ENCODE data around the gene LRP1B.

Gene LRP1B

GRCh38 chr2:141595316-141595920 is 535.4 kb downstream of the LRP1B start:
- no peak for DNase-seq
- in situ Hi-C loops (cut with HindIII; ENCODE audit: low pct_ligation_motif_present, low pct_unique_long_range_greater_than_20kb, low sequenced_read_pairs) = no loop called here

GRCh38 chr2:141591787-141592186 is 539.0 kb downstream of the LRP1B start:
- no peak for DNase-seq
- in situ Hi-C loops (cut with HindIII; ENCODE audit: low pct_ligation_motif_present, low pct_unique_long_range_greater_than_20kb, low sequenced_read_pairs) = no loop called here

- in situ Hi-C loops (cut with HindIII; ENCODE audit: low pct_ligation_motif_present, low pct_unique_long_range_greater_than_20kb, low sequenced_read_pairs) = no loop called here
- no peak for DNase-seq
Measured at GRCh38 chr2:141590620-141591019, 540.2 kb downstream of the LRP1B start.

GRCh38 chr2:141589314-141589713 is 541.5 kb downstream of the LRP1B start:
- DNase-seq = no peak

GRCh38 chr2:141586985-141587384 is 543.8 kb downstream of the LRP1B start:
- DNase-seq = no peak
- in situ Hi-C loops (cut with HindIII; ENCODE audit: low pct_ligation_motif_present, low pct_unique_long_range_greater_than_20kb, low sequenced_read_pairs) = no loop called here

More at GRCh38 chr2:141589314-141589713, 541.5 kb downstream of the LRP1B start:
- in situ Hi-C loops (cut with HindIII; ENCODE audit: low pct_ligation_motif_present, low pct_unique_long_range_greater_than_20kb, low sequenced_read_pairs) = no loop called here

DNA sequence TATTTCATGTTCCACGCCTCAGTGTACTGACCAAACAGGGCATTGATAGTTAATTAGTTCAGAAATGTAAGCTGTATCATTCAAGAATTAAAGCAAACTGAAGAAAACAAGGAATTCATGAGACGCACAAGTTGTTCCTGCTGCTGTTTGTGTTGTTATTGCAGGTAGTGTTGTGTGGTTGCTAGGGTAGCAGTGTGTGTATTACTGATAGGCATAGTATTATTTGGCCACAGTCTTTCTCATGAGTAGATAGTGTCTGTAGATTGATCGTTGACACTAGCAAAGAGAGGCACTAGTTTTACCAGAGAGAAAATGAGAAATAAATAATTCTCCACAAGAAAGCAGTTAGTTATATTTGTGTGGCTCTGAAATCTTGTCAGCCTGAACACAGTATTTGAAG is 548.6 kb downstream of the LRP1B start:
- in situ Hi-C loops (cut with HindIII; ENCODE audit: low pct_ligation_motif_present, low pct_unique_long_range_greater_than_20kb, low sequenced_read_pairs) = no loop called here
- no peak for DNase-seq

DNA sequence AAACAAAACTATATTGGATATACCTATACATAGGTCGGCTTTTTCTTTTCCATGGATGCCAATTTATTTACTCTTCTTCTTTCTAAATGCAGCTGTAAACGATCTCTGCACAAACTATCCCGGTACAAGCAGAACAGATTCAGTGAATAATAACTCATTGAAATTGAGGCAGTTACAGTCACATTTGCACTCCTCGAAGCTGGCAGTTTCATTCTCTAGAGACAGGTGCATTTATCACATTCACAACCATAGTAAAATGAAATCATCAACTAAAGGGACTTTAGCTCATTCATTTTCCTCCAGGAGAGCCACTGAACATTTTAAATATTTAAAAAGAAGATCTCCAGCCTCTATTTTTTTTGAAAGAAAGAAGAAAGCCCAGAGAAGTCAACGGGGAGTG is 551.7 kb downstream of the LRP1B start:
- in situ Hi-C loops (cut with HindIII; ENCODE audit: low pct_ligation_motif_present, low pct_unique_long_range_greater_than_20kb, low sequenced_read_pairs) = no loop called here
- no peak for DNase-seq

DNA sequence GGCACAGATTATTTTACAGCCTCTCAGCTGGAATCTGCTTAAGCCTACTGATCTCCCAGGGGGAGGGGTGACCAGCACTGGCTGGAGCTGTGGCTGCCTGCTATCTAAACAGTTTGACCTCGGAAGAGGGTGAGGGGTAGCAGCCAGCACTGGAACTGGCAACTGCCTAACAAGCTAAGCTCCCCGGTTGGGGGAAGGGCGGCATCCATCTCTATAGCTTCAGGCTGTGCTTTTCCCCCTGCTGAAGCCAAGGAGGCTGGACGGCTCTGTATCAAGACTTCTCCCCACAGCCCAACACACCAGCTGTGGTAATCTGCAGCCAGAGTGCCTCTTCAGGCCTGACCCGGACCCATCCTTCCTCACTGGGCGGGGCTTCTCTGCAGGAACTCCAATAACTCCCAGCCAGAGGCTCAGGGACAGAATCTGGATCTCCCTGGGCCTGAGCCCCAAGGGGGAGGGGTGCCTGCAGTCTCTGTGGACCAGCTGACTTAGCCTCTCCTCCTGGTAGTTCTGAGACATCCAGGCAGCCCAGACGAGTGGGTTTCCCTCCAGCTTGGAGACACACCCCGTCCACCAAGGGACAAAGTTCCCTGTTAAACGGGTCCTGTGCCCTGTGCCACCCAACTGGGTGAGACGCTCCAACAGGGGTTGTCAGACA is 560.2 kb downstream of the LRP1B start:
- no peak for DNase-seq
- in situ Hi-C loops (cut with HindIII; ENCODE audit: low pct_ligation_motif_present, low pct_unique_long_range_greater_than_20kb, low sequenced_read_pairs) = no loop called here

- in situ Hi-C loops (cut with HindIII; ENCODE audit: low pct_ligation_motif_present, low pct_unique_long_range_greater_than_20kb, low sequenced_read_pairs) = no loop called here
- DNase-seq = no peak
Measured at GRCh38 chr2:141569941-141570340, 560.9 kb downstream of the LRP1B start.

DNA sequence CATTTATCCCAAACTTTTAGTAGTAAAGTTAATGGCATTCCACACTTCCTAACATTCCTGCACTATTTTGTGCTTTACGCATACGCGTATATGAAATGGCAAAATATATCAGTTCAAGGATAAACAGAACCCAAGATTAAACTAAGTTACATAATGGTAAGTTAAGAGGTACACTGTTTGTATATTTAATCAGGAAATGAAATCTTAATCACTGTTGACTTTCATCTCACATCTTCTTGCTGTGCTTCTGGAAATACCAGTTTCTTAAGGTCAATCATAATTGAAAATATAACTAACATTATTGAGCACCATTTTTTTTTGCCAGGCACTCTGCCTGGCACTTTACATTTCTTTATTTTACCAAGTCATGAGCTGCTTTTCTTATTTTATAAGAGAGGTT is 565.2 kb downstream of the LRP1B start:
- in situ Hi-C loops (cut with HindIII; ENCODE audit: low pct_ligation_motif_present, low pct_unique_long_range_greater_than_20kb, low sequenced_read_pairs) = no loop called here
- DNase-seq = no peak

- DNase-seq = no peak
Measured at GRCh38 chr2:141560723-141561122, 570.1 kb downstream of the LRP1B start.

GRCh38 chr2:141557329-141558095 is 573.3 kb downstream of the LRP1B start:
- DNase-seq = peak; percentile 53
- in situ Hi-C loops (cut with HindIII; ENCODE audit: low pct_ligation_motif_present, low pct_unique_long_range_greater_than_20kb, low sequenced_read_pairs) = no loop called here

More at GRCh38 chr2:141560723-141561122, 570.1 kb downstream of the LRP1B start:
- in situ Hi-C loops (cut with HindIII; ENCODE audit: low pct_ligation_motif_present, low pct_unique_long_range_greater_than_20kb, low sequenced_read_pairs) = no loop called here

GRCh38 chr2:141555876-141556470 is 574.8 kb downstream of the LRP1B start:
- DNase-seq = no peak
- in situ Hi-C loops (cut with HindIII; ENCODE audit: low pct_ligation_motif_present, low pct_unique_long_range_greater_than_20kb, low sequenced_read_pairs) = no loop called here

- DNase-seq = peak; percentile 49
- in situ Hi-C loops (cut with HindIII; ENCODE audit: low pct_ligation_motif_present, low pct_unique_long_range_greater_than_20kb, low sequenced_read_pairs) = no loop called here
Measured at GRCh38 chr2:141554810-141555209, 576.0 kb downstream of the LRP1B start.

GRCh38 chr2:141534666-141535362 is 596.0 kb downstream of the LRP1B start:
- DNase-seq = no peak
- in situ Hi-C loops (cut with HindIII; ENCODE audit: low pct_ligation_motif_present, low pct_unique_long_range_greater_than_20kb, low sequenced_read_pairs) = no loop called here

GRCh38 chr2:141529659-141530058 is 601.2 kb downstream of the LRP1B start:
- in situ Hi-C loops (cut with HindIII; ENCODE audit: low pct_ligation_motif_present, low pct_unique_long_range_greater_than_20kb, low sequenced_read_pairs) = no loop called here

DNA sequence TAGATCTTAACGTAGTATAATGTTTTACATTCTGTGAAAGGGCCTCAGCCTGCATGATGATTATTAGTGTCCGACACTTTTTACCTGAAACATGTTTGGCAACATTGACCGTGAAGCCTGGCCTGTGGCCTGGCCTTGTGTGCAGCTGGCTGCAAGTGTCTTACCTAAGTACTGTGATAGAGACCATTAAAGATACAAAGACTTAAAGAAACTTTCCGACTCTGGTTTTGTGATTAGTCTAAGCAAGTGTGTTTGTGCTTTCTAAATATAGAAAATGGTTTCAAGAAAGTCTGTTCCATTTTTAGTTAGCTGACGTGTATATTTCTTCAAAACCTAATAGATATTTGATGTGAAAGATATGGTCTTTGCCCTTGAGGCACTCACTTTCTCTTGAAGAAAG is 601.8 kb downstream of the LRP1B start:
- DNase-seq = no peak
- in situ Hi-C loops (cut with HindIII; ENCODE audit: low pct_ligation_motif_present, low pct_unique_long_range_greater_than_20kb, low sequenced_read_pairs) = no loop called here

More at GRCh38 chr2:141529659-141530058, 601.2 kb downstream of the LRP1B start:
- DNase-seq = no peak

- no peak for DNase-seq
- in situ Hi-C loops (cut with HindIII; ENCODE audit: low pct_ligation_motif_present, low pct_unique_long_range_greater_than_20kb, low sequenced_read_pairs) = no loop called here
Measured at GRCh38 chr2:141526760-141527159, 604.1 kb downstream of the LRP1B start.

DNA sequence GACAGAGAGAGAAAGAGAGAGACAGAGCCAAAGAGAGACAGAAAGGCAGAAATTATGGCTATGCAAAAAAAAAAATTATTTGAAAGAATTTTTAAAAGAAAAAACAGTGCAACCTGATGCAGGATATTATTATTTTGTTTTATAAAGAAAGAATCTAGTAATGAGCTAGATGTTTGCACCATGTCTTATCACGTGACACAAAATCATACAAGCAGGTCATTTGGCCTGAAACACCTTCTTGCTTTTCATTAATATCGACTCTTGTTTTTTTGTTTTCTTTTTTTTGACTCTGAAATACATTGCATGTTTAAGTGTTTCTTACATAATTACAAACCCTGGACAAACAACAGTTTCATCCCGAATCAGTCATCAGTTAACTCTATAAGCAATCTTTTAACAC is 606.0 kb downstream of the LRP1B start:
- in situ Hi-C loops (cut with HindIII; ENCODE audit: low pct_ligation_motif_present, low pct_unique_long_range_greater_than_20kb, low sequenced_read_pairs) = no loop called here
- DNase-seq = no peak

Data from ACHN (cell line).